ENCODE measurements around the gene RECQL5. TPM values are rescaled to one million over a fixed set of nuclear protein-coding genes. Genes with fewer than 3 reads are reported as not detected.
A peak's percentile ranks its signal among the peaks of the same experiment; 100 is the strongest.

RECQL5 gene
- total RNA-seq, 4 donors from 2014 or later: 25.1 to 82.8 (median 34.0) TPM

GRCh38 chr17:75697651-75698291 lies 30.8 kb upstream of the RECQL5 start:
- Histone ChIP-seq H3K27ac (peak overlapping the region; percentile 83 to 92 (median 86)), H3K4me1 (peaks cover 48 to 95% (median 85%) of the 10 kb centered on the region in 3 donors), H3K27me3 (no peaks in the 10 kb centered on the region), H3K4me3 (no peak overlapping the region), H3K9me3 (no peaks in the 10 kb centered on the region), H3K36me3 (peaks cover 3 to 71% (median 24%) of the 10 kb centered on the region in 3 donors)
- no peak for DNase-seq
- 41 to 74% methylated on average over 8 to 10 of the region's 10 CpGs for WGBS, 2 donors
- TF ChIP-seq CTCF (IDR thresholded peaks at IDR 0.05) (no peak), POLR2A (IDR thresholded peaks at IDR 0.05) (no peak)
- intact Hi-C loops (cut with DNase I): no loop called here

- WGBS, 2 donors: 27 to 64% methylated on average over 2 to 3 of the region's 12 CpGs
- Histone ChIP-seq H3K27ac (peak overlapping the region; percentile 83 to 90 (median 86)), H3K9me3 (no peaks in the 10 kb centered on the region), H3K36me3 (peaks cover 0 to 71% (median 15%) of the 10 kb centered on the region in 3 donors), H3K27me3 (no peaks in the 10 kb centered on the region), H3K4me3 (no peak overlapping the region), H3K4me1 (peaks cover 49 to 100% (median 94%) of the 10 kb centered on the region in 3 donors)
- DNase-seq: no peak
- TF ChIP-seq CTCF (IDR thresholded peaks at IDR 0.05) (no peak), POLR2A (IDR thresholded peaks at IDR 0.05) (peak in 2 of 4 donors; percentile 24 to 32)
- intact Hi-C loops (cut with DNase I): no loop called here
These were observed 28.9 kb upstream of the RECQL5 start for GRCh38 chr17:75695830-75696271.

GRCh38 chr17:75695141-75695829 lies 28.3 kb upstream of the RECQL5 start:
- no peak for DNase-seq
- no peak overlapping the region for H3K4me3 ChIP-seq
- no peaks in the 10 kb centered on the region for H3K27me3 ChIP-seq
- peak overlapping the region; percentile 83 to 90 (median 86) for H3K27ac ChIP-seq
- H3K36me3 ChIP-seq: peaks cover 0 to 71% (median 10%) of the 10 kb centered on the region in 3 donors
- intact Hi-C loops (cut with DNase I): no loop called here
- H3K9me3 ChIP-seq: no peaks in the 10 kb centered on the region
- peaks cover 52 to 100% (median 96%) of the 10 kb centered on the region in 3 donors for H3K4me1 ChIP-seq
- no peak for TF ChIP-seq CTCF (IDR thresholded peaks at IDR 0.05)
- TF ChIP-seq POLR2A (IDR thresholded peaks at IDR 0.05): no peak
- WGBS, 2 donors: 21 to 41% methylated on average over 6 of the region's 7 CpGs

GRCh38 chr17:75694536-75694935 lies 27.6 kb upstream of the RECQL5 start:
- intact Hi-C loops (cut with DNase I): no loop called here
- peak overlapping the region; percentile 83 to 90 (median 86) for H3K27ac ChIP-seq
- no peak for DNase-seq
- peaks cover 0 to 63% (median 4%) of the 10 kb centered on the region in 3 donors for H3K36me3 ChIP-seq
- TF ChIP-seq POLR2A (IDR thresholded peaks at IDR 0.05) (no peak), CTCF (IDR thresholded peaks at IDR 0.05) (no peak)
- peaks cover 59 to 100% (median 96%) of the 10 kb centered on the region in 3 donors for H3K4me1 ChIP-seq
- 65 to 79% methylated on average over 8 to 13 of the region's 14 CpGs for WGBS, 2 donors
- no peak overlapping the region for H3K4me3 ChIP-seq
- no peaks in the 10 kb centered on the region for H3K9me3 ChIP-seq
- H3K27me3 ChIP-seq: no peaks in the 10 kb centered on the region
